SJCRH30 (cell line): Measurements from ENCODE around the gene DNAJC18. TPM values are rescaled to one million over a fixed set of nuclear protein-coding genes. Genes with fewer than 3 reads are reported as not detected.
"Not testable (repeated sequence)": the region's sequence is repeated elsewhere in the genome, so short reads cannot be mapped to it uniquely, and the experiment has no call there.

Experiments used
- DNase-seq, 2 experiments: peaks; one replicate each; pipeline ENCODE4 v3.0.0-alpha.2; 2015 to 2020
- H3K27ac ChIP-seq: fragments of 250-450 bp; sonication (Bioruptor Pico); 2 replicates; pipeline ENCODE4 v1.5.1; 2020; ENCODE audit warnings: mild to moderate bottlenecking, moderate library complexity
- H3K27me3 ChIP-seq: fragments of 250-450 bp; sonication (Bioruptor Pico); 2 replicates; pipeline ENCODE4 v1.5.1; 2020; ENCODE audit warnings: mild to moderate bottlenecking, moderate library complexity
- H3K36me3 ChIP-seq: fragments of 250-450 bp; sonication (Bioruptor Pico); 2 replicates; pipeline ENCODE4 v1.5.1; 2020; ENCODE audit warnings: mild to moderate bottlenecking, moderate library complexity
- H3K4me1 ChIP-seq: fragments of 250-450 bp; sonication (Bioruptor Pico); 2 replicates; pipeline ENCODE4 v1.5.1; 2020; ENCODE audit warnings: mild to moderate bottlenecking, moderate library complexity
- H3K4me3 ChIP-seq: fragments of 250-450 bp; sonication (Bioruptor Pico); 2 replicates; pipeline ENCODE4 v1.5.1; 2020; ENCODE audit warnings: mild to moderate bottlenecking, moderate library complexity
- H3K9me3 ChIP-seq: fragments of 250-450 bp; sonication (Bioruptor Pico); replicated peaks from 2 replicates; pipeline ENCODE4 v1.5.1; 2020; ENCODE audit warnings: mild to moderate bottlenecking, moderate library complexity
- total RNA-seq: library from RNA; depleted of rRNA; stranded (reverse); fragments of >200 nt; shearing (Covaris generic); gene quantifications from 2 replicates; pipeline ENCODE4 v1.2.3, GENCODE V29; 2014

Gene DNAJC18
- total RNA-seq, 1 experiment from 2014 or later, result 19.8 TPM

- Histone ChIP-seq H3K4me1 (peaks cover 17% of the 10 kb centered on the region), H3K4me3 (no peak overlapping the region), H3K9me3 (no peaks in the 10 kb centered on the region; the same call in 1 of the 2 replicates), H3K36me3 (peaks cover 26% of the 10 kb centered on the region), H3K27me3 (no peaks in the 10 kb centered on the region), H3K27ac (no peak overlapping the region)
- DNase-seq, result peak; percentile 53 to 85
These were observed 16.9 kb downstream of the DNAJC18 start for GRCh38 chr5:139422307-139422893.

- peaks cover 13% of the 10 kb centered on the region for H3K4me1 ChIP-seq
- no peak overlapping the region for H3K27ac ChIP-seq
- no peaks in the 10 kb centered on the region for H3K27me3 ChIP-seq
- DNase-seq, result no peak
- H3K4me3 ChIP-seq, result no peak overlapping the region
- H3K36me3 ChIP-seq, result peaks cover 15% of the 10 kb centered on the region; the same call in 1 of the 2 replicates
- H3K9me3 ChIP-seq, result no peaks in the 10 kb centered on the region; the same call in 1 of the 2 replicates
These were observed 19.8 kb downstream of the DNAJC18 start for GRCh38 chr5:139419226-139420192.

DNA sequence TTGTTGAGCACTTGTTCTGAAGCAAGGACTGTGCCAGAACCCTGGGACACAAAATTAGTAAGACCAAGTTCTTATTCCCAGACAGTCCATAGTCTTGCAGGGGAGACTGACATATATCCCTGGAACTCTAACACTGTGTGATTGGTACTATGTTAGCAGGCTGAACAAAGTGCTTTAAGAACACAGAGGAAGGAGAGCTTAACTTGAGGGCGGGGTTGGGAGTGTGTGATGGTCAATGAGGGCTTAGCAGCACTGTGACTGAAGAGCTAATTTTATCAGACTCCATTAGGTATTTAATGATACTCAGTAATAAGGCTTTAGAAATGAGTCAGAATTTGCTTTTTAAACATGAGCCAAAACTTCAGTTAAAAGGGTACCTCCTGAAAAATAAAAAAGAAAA, 20.5 kb downstream of the DNAJC18 start:
- Histone ChIP-seq H3K4me3 (no peak overlapping the region), H3K27me3 (no peaks in the 10 kb centered on the region), H3K36me3 (peaks cover 15% of the 10 kb centered on the region; the same call in 1 of the 2 replicates), H3K9me3 (no peaks in the 10 kb centered on the region; the same call in 1 of the 2 replicates), H3K27ac (no peak overlapping the region), H3K4me1 (peaks cover 16% of the 10 kb centered on the region)
- DNase-seq, result no peak

DNA sequence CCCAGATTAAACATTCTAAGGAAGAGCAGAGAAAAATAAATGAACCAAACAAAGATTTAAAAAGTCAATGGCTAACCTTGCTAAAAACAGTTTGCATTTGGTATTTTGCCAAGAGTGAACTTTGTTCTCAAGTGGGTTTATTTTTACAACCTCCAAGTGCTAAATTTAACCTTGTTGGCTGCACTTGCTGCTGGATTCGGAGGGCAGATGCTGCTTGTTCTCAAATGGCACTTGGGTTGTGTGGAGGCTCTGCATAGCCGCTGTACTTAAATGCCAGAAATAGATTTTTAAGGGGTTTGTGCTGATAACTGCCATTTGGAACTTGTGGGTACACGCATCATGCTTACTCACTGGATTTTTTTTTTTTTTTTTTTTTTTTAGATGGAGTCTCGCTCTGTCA, 22.1 kb downstream of the DNAJC18 start:
- no peak overlapping the region for H3K4me3 ChIP-seq
- H3K27me3 ChIP-seq, result no peaks in the 10 kb centered on the region
- H3K27ac ChIP-seq, result no peak overlapping the region
- H3K9me3 ChIP-seq, result no peaks in the 10 kb centered on the region
- H3K4me1 ChIP-seq, result peaks cover 14% of the 10 kb centered on the region
- peak in 1 of 2 experiments; percentile 21 for DNase-seq
- peaks cover 13% of the 10 kb centered on the region; the same call in 1 of the 2 replicates for H3K36me3 ChIP-seq

DNA sequence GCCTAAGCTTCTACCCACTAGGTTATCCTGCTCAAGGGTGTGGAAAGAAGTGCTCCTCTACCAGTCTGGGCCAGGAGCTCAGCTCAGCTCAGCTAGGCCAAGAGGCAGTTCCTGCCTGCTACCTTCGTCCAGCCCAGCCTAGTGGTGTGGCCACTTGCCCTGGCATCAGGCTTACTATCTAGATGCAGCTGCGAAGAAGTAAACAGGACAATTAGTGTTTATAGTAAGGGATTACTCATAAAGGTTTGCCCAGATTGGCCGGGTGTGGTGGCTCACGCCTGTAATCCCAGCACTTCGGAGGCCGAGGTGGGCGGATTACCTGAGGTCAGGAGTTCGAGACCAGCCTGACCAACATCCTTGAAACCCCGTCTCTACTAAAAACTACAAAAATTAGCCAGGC, 22.7 kb downstream of the DNAJC18 start:
- H3K27me3 ChIP-seq, result no peaks in the 10 kb centered on the region
- DNase-seq, result no peak
- H3K36me3 ChIP-seq, result peaks cover 13% of the 10 kb centered on the region; the same call in 1 of the 2 replicates
- H3K27ac ChIP-seq, result no peak overlapping the region
- no peaks in the 10 kb centered on the region for H3K9me3 ChIP-seq
- peaks cover 14% of the 10 kb centered on the region for H3K4me1 ChIP-seq
- no peak overlapping the region for H3K4me3 ChIP-seq

GRCh38 chr5:139415869-139416268, 23.5 kb downstream of the DNAJC18 start:
- Histone ChIP-seq H3K27me3 (no peaks in the 10 kb centered on the region), H3K4me1 (peaks cover 14% of the 10 kb centered on the region), H3K27ac (no peak overlapping the region), H3K36me3 (peaks cover 13% of the 10 kb centered on the region; the same call in 1 of the 2 replicates), H3K4me3 (no peak overlapping the region), H3K9me3 (no peaks in the 10 kb centered on the region)
- no peak for DNase-seq

GRCh38 chr5:139415221-139415861, 24.0 kb downstream of the DNAJC18 start:
- Histone ChIP-seq H3K4me1 (peaks cover 14% of the 10 kb centered on the region), H3K9me3 (no peaks in the 10 kb centered on the region), H3K4me3 (no peak overlapping the region), H3K27me3 (no peaks in the 10 kb centered on the region), H3K36me3 (peaks cover 12% of the 10 kb centered on the region; the same call in 1 of the 2 replicates), H3K27ac (peak overlapping the region; percentile 54)
- DNase-seq, result no peak

DNA sequence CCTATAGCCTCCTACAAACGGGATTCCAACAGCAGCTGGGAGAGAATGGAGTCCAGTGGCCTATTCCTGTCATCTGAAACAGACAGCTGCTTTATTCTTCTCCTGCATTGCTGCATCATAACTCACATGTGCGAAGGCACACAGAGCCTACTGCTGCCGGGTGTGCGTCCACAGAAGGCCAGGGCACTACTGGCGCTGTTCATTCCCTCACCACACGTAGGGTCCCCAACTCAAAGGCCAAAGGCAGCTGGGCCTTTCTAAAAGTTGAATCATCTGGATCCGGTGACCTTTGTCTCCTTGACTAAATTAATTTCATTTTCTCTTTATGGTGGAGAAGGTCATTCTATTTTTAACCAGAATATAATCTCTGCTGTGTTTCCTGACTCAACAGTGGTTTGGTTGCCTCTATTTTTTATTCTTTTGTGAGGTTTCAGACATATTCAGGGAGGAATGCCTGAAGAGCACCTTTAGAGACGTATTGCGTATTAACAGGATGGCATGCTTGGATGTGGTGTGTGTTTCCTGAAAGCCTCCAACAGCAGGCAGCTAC, 24.7 kb downstream of the DNAJC18 start:
- Histone ChIP-seq H3K27me3 (no peaks in the 10 kb centered on the region), H3K4me3 (no peak overlapping the region), H3K4me1 (peaks cover 14% of the 10 kb centered on the region), H3K27ac (peak overlapping the region; percentile 54), H3K36me3 (peaks cover 10% of the 10 kb centered on the region; the same call in 1 of the 2 replicates), H3K9me3 (no peaks in the 10 kb centered on the region)
- peak; percentile 75 to 85 for DNase-seq

DNA sequence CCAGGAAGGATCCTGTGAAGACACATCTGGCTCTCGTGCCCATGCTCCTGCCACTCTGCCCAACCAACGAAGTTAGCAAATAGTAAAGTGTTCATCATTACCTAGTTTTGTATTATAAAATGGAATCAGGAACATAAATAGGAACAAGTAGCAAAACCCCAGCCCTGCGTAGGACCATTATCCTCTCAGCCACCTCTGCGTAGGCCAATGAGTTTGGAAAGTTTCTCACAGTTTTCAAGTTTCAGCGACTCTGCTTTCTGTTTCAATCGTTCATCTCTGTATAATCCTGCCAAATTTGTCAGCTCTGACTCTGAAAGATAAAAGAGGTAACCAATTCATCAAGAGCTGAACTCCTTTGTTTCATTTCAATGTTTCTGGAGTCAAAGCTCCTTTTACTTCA, 25.4 kb downstream of the DNAJC18 start:
- H3K27ac ChIP-seq, result peak overlapping the region; percentile 54
- DNase-seq, result no peak
- peaks cover 4% of the 10 kb centered on the region; the same call in 1 of the 2 replicates for H3K36me3 ChIP-seq
- H3K4me1 ChIP-seq, result peaks cover 14% of the 10 kb centered on the region
- no peak overlapping the region for H3K4me3 ChIP-seq
- H3K9me3 ChIP-seq, result no peaks in the 10 kb centered on the region
- H3K27me3 ChIP-seq, result no peaks in the 10 kb centered on the region

DNA sequence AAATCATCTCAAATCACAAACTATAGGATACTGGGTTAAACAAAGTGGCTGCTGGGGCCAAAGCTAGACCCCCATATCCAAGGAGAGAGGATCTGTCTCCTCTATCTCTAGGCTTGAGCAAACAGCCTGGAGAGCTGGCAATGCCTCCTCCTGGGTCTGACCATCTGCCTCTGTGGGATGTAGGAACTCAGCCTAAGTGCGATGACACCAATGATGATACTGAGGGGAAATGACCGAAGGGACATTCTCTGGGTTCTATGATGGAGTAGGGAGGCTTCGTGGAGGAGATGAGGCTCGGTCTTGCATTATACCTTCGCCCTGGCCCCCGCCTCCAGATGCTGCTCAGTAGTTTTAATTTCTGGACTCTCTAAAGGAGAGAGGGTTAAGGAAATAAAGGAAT, 26.2 kb downstream of the DNAJC18 start:
- H3K27ac ChIP-seq, result no peak overlapping the region
- H3K4me1 ChIP-seq, result peaks cover 14% of the 10 kb centered on the region
- H3K36me3 ChIP-seq, result peaks cover 3% of the 10 kb centered on the region; the same call in 1 of the 2 replicates
- no peak overlapping the region for H3K4me3 ChIP-seq
- no peaks in the 10 kb centered on the region for H3K27me3 ChIP-seq
- H3K9me3 ChIP-seq, result no peaks in the 10 kb centered on the region
- DNase-seq, result no peak

DNA sequence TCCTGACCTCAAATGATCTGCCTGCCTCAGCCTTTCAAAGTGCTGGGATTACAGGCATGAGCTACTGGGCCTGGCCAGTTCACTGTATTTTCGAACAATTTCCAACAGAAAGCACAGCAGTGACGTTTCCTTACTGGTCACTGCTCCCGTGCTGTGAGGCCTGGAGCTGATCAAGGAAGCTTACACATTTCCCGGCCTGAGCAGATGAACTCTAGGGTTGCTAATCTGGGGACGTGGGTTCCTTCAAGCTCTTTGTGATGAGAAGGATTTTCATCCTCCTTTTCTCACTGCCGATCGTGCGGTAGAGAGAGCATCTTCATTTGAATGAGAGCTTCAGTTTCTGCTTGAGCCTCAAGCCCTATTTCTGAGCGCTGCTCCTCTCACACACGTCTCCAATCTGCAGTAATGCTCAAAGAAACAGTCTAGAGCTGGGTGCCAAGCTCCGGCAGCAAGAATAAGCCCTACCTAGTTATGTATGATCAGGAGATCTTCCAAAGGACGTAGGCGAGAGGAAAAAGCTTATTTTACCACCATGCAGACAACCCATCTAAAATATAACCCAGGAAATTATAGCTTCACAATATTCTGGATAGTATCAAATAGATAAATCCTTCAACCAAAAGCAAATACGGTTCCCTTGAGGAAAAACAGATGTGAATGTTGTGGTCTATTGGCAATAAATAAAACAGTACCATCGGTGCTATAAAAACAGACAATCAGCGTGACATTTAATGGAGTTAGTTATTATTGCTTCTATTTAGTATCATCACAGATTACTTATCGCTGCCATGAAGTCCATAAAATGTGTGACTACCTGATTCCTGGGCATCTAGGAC, 28.1 kb downstream of the DNAJC18 start:
- Histone ChIP-seq H3K4me3 (no peak overlapping the region), H3K27me3 (no peaks in the 10 kb centered on the region), H3K36me3 (no peaks in the 10 kb centered on the region), H3K27ac (no peak overlapping the region), H3K9me3 (no peaks in the 10 kb centered on the region), H3K4me1 (peaks cover 14% of the 10 kb centered on the region)
- no peak for DNase-seq

DNA sequence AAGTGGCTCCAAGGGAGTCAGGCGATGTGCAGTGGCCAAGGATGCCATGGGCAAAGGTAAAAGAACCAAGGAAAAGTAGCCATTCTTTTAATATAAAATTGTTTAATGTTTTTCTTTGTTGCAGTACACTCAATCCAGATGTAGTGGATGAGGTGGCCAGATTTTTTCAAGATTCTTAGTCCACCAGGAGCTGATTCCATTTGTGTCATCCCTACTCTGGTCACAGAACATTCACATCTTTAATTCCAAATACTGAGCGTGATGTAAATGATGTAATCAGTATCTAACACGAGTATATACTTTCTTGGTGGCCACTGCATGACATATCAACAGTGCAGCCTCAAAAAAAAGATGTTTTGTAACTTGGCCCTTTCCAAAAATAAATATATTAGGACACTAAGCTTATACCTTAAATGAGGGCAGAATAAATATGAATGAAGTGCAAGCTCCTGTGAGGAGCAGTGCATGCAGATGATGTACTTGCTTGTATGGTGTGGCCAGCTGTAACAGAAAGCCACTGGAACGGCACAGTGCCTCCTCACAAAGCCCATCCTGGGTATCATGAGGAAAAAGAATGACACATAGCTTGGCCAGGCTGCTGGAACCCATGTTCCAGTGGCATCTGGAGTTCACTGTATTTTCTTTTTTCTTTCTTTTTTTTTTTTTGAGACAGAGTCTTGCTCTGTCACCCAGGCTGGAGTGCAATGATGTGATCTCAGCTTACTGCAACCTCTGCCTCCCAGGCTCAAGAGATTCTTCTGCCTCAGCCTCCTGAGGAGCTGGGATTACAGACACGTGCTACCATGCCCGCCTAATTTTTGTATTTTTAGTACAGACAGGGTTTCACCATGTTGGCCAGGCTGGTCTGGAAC, 29.0 kb downstream of the DNAJC18 start:
- H3K36me3 ChIP-seq, result no peaks in the 10 kb centered on the region
- H3K9me3 ChIP-seq, result no peaks in the 10 kb centered on the region
- no peak overlapping the region for H3K4me3 ChIP-seq
- no peak overlapping the region for H3K27ac ChIP-seq
- peaks cover 12% of the 10 kb centered on the region for H3K4me1 ChIP-seq
- DNase-seq, result no peak
- no peaks in the 10 kb centered on the region for H3K27me3 ChIP-seq

DNA sequence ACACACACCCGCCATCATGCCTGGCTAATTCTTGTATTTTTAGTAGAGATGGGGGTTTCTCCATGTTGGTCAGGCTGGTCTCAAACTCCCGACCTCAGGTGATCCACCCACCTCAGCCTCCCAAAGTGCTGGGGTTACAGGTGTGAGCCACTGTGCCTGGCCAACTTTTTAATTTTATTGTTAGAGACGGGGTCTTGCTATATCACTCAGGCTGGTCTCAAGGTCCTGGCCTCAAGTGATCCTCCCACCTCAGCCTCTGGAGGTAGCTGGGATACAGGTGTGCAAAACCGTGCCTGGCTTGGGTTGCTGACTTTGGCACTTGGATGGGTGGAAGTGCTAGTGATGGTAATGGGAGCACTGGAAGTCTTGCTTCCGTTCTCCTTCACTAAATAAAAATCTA, 30.2 kb downstream of the DNAJC18 start:
- H3K27me3 ChIP-seq, H3K36me3 ChIP-seq, DNase-seq, H3K4me1 ChIP-seq, H3K9me3 ChIP-seq, H3K4me3 ChIP-seq, H3K27ac ChIP-seq: not testable (repeated sequence)
